ENCODE data around the gene CYLD. TPM values are rescaled to one million over a fixed set of nuclear protein-coding genes. Genes with fewer than 3 reads are reported as not detected.

Gene CYLD
- polyA plus RNA-seq, 1 experiment: 12.3 TPM

DNA sequence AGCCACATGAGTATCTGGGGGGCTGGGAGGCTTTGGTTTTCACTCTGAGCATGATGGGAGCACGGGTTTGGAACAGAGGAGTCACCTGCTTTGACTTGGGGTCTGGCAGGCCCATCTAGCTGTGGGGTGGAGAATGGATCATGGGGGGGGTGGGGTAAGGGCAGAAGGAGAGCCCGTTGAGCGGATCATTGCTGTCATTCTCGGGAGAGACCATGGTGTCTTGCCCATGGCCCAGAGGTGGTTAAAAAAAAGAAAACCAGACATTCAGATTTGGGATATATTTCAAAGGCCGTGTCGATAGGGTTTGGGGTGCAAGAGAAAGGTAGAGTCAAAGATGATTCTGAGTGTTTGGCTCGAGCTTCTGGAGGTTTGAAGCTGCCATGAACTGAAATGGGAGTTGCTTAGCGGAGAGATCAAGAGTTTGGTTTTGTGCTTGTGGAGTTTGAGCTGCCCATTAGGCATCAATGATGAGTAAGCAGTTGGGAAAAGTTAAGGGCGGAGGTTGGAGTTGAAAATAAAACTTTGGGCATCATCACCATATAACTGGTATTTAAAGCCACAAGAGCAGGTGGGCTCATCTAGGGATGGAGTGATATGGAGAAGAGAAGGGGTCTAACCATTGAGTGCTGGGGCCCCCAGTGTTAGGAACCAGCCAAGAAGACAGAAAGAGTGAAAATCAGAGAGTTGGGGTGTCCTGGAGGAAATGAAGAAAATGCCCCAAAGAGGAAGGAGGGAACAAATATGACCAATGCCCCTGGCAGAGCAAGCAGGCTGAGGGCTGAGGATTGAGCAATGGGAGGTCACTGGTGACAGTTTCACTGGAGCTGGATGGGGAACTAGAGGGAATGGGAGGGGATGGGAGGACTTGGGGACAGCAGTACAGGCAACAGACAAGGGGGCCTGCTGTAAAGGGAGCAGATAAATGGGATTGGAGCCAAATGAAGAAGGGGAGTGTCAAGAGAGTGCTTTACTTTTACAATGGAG is 46.6 kb upstream of the CYLD start:
- no peak overlapping the region for H3K4me3 ChIP-seq (ENCODE audit: low read depth, low read length)
- H3K27me3 ChIP-seq (ENCODE audit: control insufficient read depth, insufficient read depth, low read length): peaks cover 9% of the 10 kb centered on the region
- POLR2A ChIA-PET: no interaction called here
- H3K36me3 ChIP-seq (ENCODE audit: control insufficient read depth, insufficient read depth, low read length): no peaks in the 10 kb centered on the region
- DNase-seq (ENCODE audit: low read depth): no peak
- TF ChIP-seq CTCF (IDR thresholded peaks at IDR 0.05; ENCODE audit: insufficient read depth, low read depth, low read length): no peak
- CTCF ChIA-PET: interaction anchor here (1.1 to 1.9 kb wide), 4 partner anchors 18 to 111 kb away, joined by 3 to 6 read pairs (median 4); no protein-coding TSS in a partner anchor

GRCh38 chr16:50696126-50696525 is 45.8 kb upstream of the CYLD start:
- no peak for TF ChIP-seq CTCF (IDR thresholded peaks at IDR 0.05; ENCODE audit: insufficient read depth, low read depth, low read length)
- no peak for DNase-seq (ENCODE audit: low read depth)
- H3K27me3 ChIP-seq (ENCODE audit: control insufficient read depth, insufficient read depth, low read length): peaks cover 7% of the 10 kb centered on the region
- ChIA-PET CTCF (interaction anchor here (1.1 to 1.9 kb wide), 3 partner anchors 19 to 31 kb away, joined by 3 to 6 read pairs (median 4); no protein-coding TSS in a partner anchor), POLR2A (no interaction called here)
- H3K4me3 ChIP-seq (ENCODE audit: low read depth, low read length): no peak overlapping the region
- no peaks in the 10 kb centered on the region for H3K36me3 ChIP-seq (ENCODE audit: control insufficient read depth, insufficient read depth, low read length)

- Histone ChIP-seq H3K27me3 (ENCODE audit: control insufficient read depth, insufficient read depth, low read length) (peaks cover 5% of the 10 kb centered on the region), H3K4me3 (ENCODE audit: low read depth, low read length) (no peak overlapping the region), H3K36me3 (ENCODE audit: control insufficient read depth, insufficient read depth, low read length) (no peaks in the 10 kb centered on the region)
- TF ChIP-seq CTCF (IDR thresholded peaks at IDR 0.05; ENCODE audit: insufficient read depth, low read depth, low read length): no peak
- no peak for DNase-seq (ENCODE audit: low read depth)
- ChIA-PET CTCF (interaction anchor here (1.1 to 1.9 kb wide), 3 partner anchors 19 to 32 kb away, joined by 3 to 6 read pairs (median 4); no protein-coding TSS in a partner anchor), POLR2A (no interaction called here)
Measured at GRCh38 chr16:50696575-50697420, 45.1 kb upstream of the CYLD start.

GRCh38 chr16:50697421-50697715 is 44.5 kb upstream of the CYLD start:
- TF ChIP-seq CTCF (IDR thresholded peaks at IDR 0.05; ENCODE audit: insufficient read depth, low read depth, low read length): no peak
- no peak for DNase-seq (ENCODE audit: low read depth)
- CTCF ChIA-PET: no interaction called here
- POLR2A ChIA-PET: no interaction called here
- Histone ChIP-seq H3K27me3 (ENCODE audit: control insufficient read depth, insufficient read depth, low read length) (peaks cover 5% of the 10 kb centered on the region), H3K4me3 (ENCODE audit: low read depth, low read length) (no peak overlapping the region), H3K36me3 (ENCODE audit: control insufficient read depth, insufficient read depth, low read length) (no peaks in the 10 kb centered on the region)
